HepG2 (cell line): ENCODE measurements around the gene DCAF6. TPM values are rescaled to one million over a fixed set of nuclear protein-coding genes. Genes with fewer than 3 reads are reported as not detected.

ENCODE experiments used
- ATAC-seq: fragments of 200-7000 bp; cut with Tn5 transposase; 3 replicates; pipeline ENCODE4 v1.9.1; 2020; ENCODE audit warnings: mild to moderate bottlenecking, moderate library complexity
- BruUV-seq: library from RNA; stranded (reverse); fragments of 400-500 nt; replicated peaks from 2 replicates; lab custom pipeline; 2021; lab: Mats Ljungman, UMichigan
- CTCF ChIA-PET: fragments of 300-600 bp; formaldehyde crosslinking; extraction: SDS; loops from one replicate; lab custom pipeline; 2021; ENCODE audit warnings: low total read pairs, inconsistent platforms, low intra/inter-chr PET ratio; lab: Yijun Ruan, JAX
- POLR2A ChIA-PET: fragments of 350-600 bp; sonication (Branson Sonifier 250); formaldehyde crosslinking; loops from one replicate; lab custom pipeline; 2020; ENCODE audit warnings: antibody characterized with exemption, inconsistent platforms; lab: Yijun Ruan, JAX
- DNase-seq: peaks from one replicate; pipeline ENCODE4 v3.0.0-alpha.2; 2015; ENCODE audit warnings: low spot score
- FAIRE-seq: peaks from 3 replicates; lab custom pipeline; 2011; peaks lifted over from hg19 to GRCh38; lab: Jason Lieb, UNC
- H2AFZ ChIP-seq: one replicate; pipeline ENCODE4 v1.6.1; 2011; ENCODE audit warnings: low read length, inconsistent platforms
- H3K27ac ChIP-seq: fragments of 300-600 bp; 3 replicates; pipeline ENCODE4 v1.8.0; 2011; ENCODE audit warnings: mixed run types, mild to moderate bottlenecking, mixed read lengths, low read length, inconsistent platforms; ENCODE audit not compliant: insufficient read depth; ENCODE audit errors: extremely low read length
- H3K27me3 ChIP-seq, 2 experiments: fragments of 200-600 bp in 1 of 2; 2 replicates in 1 of 2; 3 replicates in 1 of 2; pipeline versions ENCODE4 v1.6.0 to v1.8.0; 2011; ENCODE audit warnings: low read length in 2 of 2, mild to moderate bottlenecking in 2 of 2, moderate library complexity in 2 of 2, inconsistent platforms in 1 of 2; ENCODE audit not compliant: insufficient read depth in 2 of 2, control insufficient read depth in 1 of 2
- H3K36me3 ChIP-seq, 2 experiments: fragments of 200-600 bp in 1 of 2; replicated peaks in 1 of 2; 2 replicates in 1 of 2; 3 replicates in 1 of 2; pipeline versions ENCODE4 v1.5.1 to v1.8.0; 2011; ENCODE audit warnings: low read length in 2 of 2, inconsistent platforms in 1 of 2; ENCODE audit not compliant: insufficient read depth in 2 of 2, control insufficient read depth in 1 of 2
- H3K4me1 ChIP-seq: 2 replicates; pipeline ENCODE4 v1.5.1; 2012; ENCODE audit warnings: low read length, inconsistent platforms; ENCODE audit not compliant: insufficient read depth
- H3K4me2 ChIP-seq: 2 replicates; pipeline ENCODE4 v1.6.0; 2011; ENCODE audit warnings: low read depth, low read length, inconsistent platforms
- H3K4me3 ChIP-seq, 3 experiments: fragments of 200-600 bp in 1 of 3; sonication (generic), shearing (Covaris generic) in 1 of 3; replicated peaks in 1 of 3; 2 replicates each; pipeline ENCODE4 v1.5.1; 2011 to 2016; ENCODE audit warnings: low read length in 3 of 3, inconsistent platforms in 2 of 3, low read depth in 2 of 3, mild to moderate bottlenecking in 2 of 3, control low read depth in 1 of 3, mixed read lengths in 1 of 3; ENCODE audit not compliant: insufficient read depth in 1 of 3
- H3K79me2 ChIP-seq: one replicate; pipeline ENCODE4 v1.6.1; 2011; ENCODE audit warnings: low read length, inconsistent platforms; ENCODE audit not compliant: insufficient read depth
- H3K9ac ChIP-seq: 2 replicates; pipeline ENCODE4 v1.6.0; 2011; ENCODE audit warnings: mild to moderate bottlenecking, low read depth, low read length, inconsistent platforms; ENCODE audit not compliant: insufficient read depth
- H3K9me3 ChIP-seq: 2 replicates; pipeline ENCODE4 v1.5.1; 2012; ENCODE audit warnings: mild to moderate bottlenecking, low read length
- H4K20me1 ChIP-seq: 2 replicates; pipeline ENCODE4 v1.6.0; 2011; ENCODE audit warnings: inconsistent platforms, mild to moderate bottlenecking, low read length, moderate library complexity; ENCODE audit not compliant: insufficient read depth
- THYN1 ChIP-seq: sonication (generic); formaldehyde crosslinking; IDR thresholded peaks from 2 replicates; pipeline ENCODE4 v1.8.1; 2023; ENCODE audit warnings: low read depth, mild to moderate bottlenecking, moderate library complexity, missing genetic modification reagents, borderline replicate concordance
- ZMYM3 ChIP-seq: sonication (generic); formaldehyde crosslinking; IDR thresholded peaks from 2 replicates; pipeline ENCODE4 v1.5.1; 2020; ENCODE audit warnings: mild to moderate bottlenecking, missing genetic modification reagents
- ZNF142 ChIP-seq: sonication (generic); formaldehyde crosslinking; IDR thresholded peaks from 2 replicates; pipeline ENCODE4 v1.4.0; 2020; ENCODE audit warnings: missing genetic modification reagents
- ZNF557 ChIP-seq: sonication (generic); formaldehyde crosslinking; IDR thresholded peaks from 2 replicates; pipeline ENCODE4 v1.4.0; 2020; ENCODE audit warnings: missing genetic modification reagents
- WGBS: methylation state at CpG from one replicate; pipeline ENCODE4 v1.1.6; 2017; ENCODE audit warnings: low lambda C conversion rate; 5-methylcytosine and 5-hydroxymethylcytosine counted together
- in situ Hi-C: cut with HindIII; loops from 2 replicates; pipeline ENCODE4 v1.10.0; 2017; ENCODE audit warnings: low pct_unique_long_range_greater_than_20kb; ENCODE audit not compliant: extremely low pct_ligation_motif_present
- intact Hi-C: fragments of 100-400 bp; cut with micrococcal nuclease; formaldehyde crosslinking; loops from one replicate; pipeline ENCODE4 v1.10.0; 2022; ENCODE audit not compliant: unreplicated experiment
- polyA plus RNA-seq, 8 experiments: library from polyadenylated mRNA; depleted of rRNA in 3 of 8; stranded (reverse) in 7 of 8; unstranded in 1 of 8; fragments of >200 nt; fragmentation: Illumina TruSeq in 4 of 8; extraction: Trizol in 4 of 8; gene quantifications; 2 replicates each; pipeline versions ENCODE4 v1.2.1 to v1.2.3, GENCODE V29; 2011 to 2016; ENCODE audit warnings: low read depth in 4 of 8, missing spikeins in 1 of 8, mixed read lengths in 1 of 8; ENCODE audit not compliant: insufficient read depth in 1 of 8
- total RNA-seq, 5 experiments: library from RNA; depleted of rRNA; stranded (reverse); fragments of >200 nt; fragmentation: Illumina TruSeq; extraction: Trizol; gene quantifications; 2 replicates each; pipeline ENCODE4 v1.2.3, GENCODE V29; 2016; ENCODE audit warnings: low read depth in 1 of 5

Gene DCAF6
- total and polyA plus RNA-seq, 2 of the 13 experiments (the other 11 are each of a cell fraction or from before 2014, with no cell fraction given): 24.7 to 33.7 TPM

GRCh38 chr1:168083456-168084325, 147.2 kb downstream of the DCAF6 start:
- H3K27me3 ChIP-seq: no peaks in the 10 kb centered on the region
- H3K4me1 ChIP-seq: peaks cover 6% of the 10 kb centered on the region; the same call in 1 of the 2 replicates
- no peaks in the 10 kb centered on the region for H4K20me1 ChIP-seq
- FAIRE-seq: no peak
- ChIA-PET POLR2A (no interaction called here), CTCF (no interaction called here)
- H3K9me3 ChIP-seq: no peaks in the 10 kb centered on the region
- H3K79me2 ChIP-seq: no peaks in the 10 kb centered on the region
- H3K27ac ChIP-seq: no peak overlapping the region
- H3K4me2 ChIP-seq: no peak overlapping the region
- H2AFZ ChIP-seq: no peak overlapping the region
- no TSS peak for BruUV-seq
- no peak overlapping the region for H3K4me3 ChIP-seq
- no peak for DNase-seq
- in situ Hi-C loops: no loop called here
- no peaks in the 10 kb centered on the region for H3K36me3 ChIP-seq
- no peak overlapping the region for H3K9ac ChIP-seq
- TF ChIP-seq ZNF142 (CRISPR knock-in tag) (no peak), THYN1 (CRISPR knock-in tag) (no peak), ZMYM3 (CRISPR knock-in tag) (no peak), ZNF557 (no peak)
- TF ChIP-seq, all 625 proteins: peak for 0
- WGBS: 66% methylated on average over 6 of the region's 7 CpGs
- intact Hi-C loops: no loop called here
- ATAC-seq: no peak
